Epithelial cell of esophagus (primary cell): ENCODE data around the gene CCSER1.
A peak's percentile ranks its signal among the peaks of the same experiment; 100 is the strongest.
"Not testable (repeated sequence)": the region's sequence is repeated elsewhere in the genome, so short reads cannot be mapped to it uniquely, and the experiment has no call there.

Experiments used
- DNase-seq: peaks from one replicate; pipeline ENCODE4 v3.0.0; 2010; ENCODE audit warnings: low read depth
- H3K4me3 ChIP-seq: 2 replicates; pipeline ENCODE4 v1.5.1; 2011; ENCODE audit warnings: mild to moderate bottlenecking, low read length, control low read depth
- CTCF ChIP-seq: IDR thresholded peaks from 2 replicates; pipeline ENCODE4 v1.5.1; 2011; ENCODE audit warnings: low read depth, mild to moderate bottlenecking, low read length, control low read depth, inconsistent platforms; ENCODE audit not compliant: insufficient read depth; ENCODE audit errors: missing control alignments

Gene CCSER1

GRCh38 chr4:91170768-91171167 is 1043.6 kb downstream of the CCSER1 start:
- DNase-seq = no peak

GRCh38 chr4:91171217-91171616 is 1044.0 kb downstream of the CCSER1 start:
- TF ChIP-seq CTCF = no peak
- peak; percentile 40 for DNase-seq
- no peak overlapping the region for H3K4me3 ChIP-seq

More at GRCh38 chr4:91170768-91171167, 1043.6 kb downstream of the CCSER1 start:
- TF ChIP-seq CTCF = no peak
- no peak overlapping the region for H3K4me3 ChIP-seq

GRCh38 chr4:91185061-91185460 is 1057.9 kb downstream of the CCSER1 start:
- H3K4me3 ChIP-seq, DNase-seq: not testable (repeated sequence)

- no peak overlapping the region for H3K4me3 ChIP-seq
Measured at GRCh38 chr4:91198951-91199350, 1071.8 kb downstream of the CCSER1 start.

GRCh38 chr4:91207535-91207934 is 1080.3 kb downstream of the CCSER1 start:
- no peak for TF ChIP-seq CTCF
- H3K4me3 ChIP-seq = no peak overlapping the region
- DNase-seq = no peak

More at GRCh38 chr4:91198951-91199350, 1071.8 kb downstream of the CCSER1 start:
- no peak for TF ChIP-seq CTCF
- no peak for DNase-seq

- TF ChIP-seq CTCF = no peak
Measured at GRCh38 chr4:91212211-91212610, 1085.0 kb downstream of the CCSER1 start.

GRCh38 chr4:91217831-91218403 is 1090.7 kb downstream of the CCSER1 start:
- not testable (repeated sequence) for H3K4me3 ChIP-seq, DNase-seq

More at GRCh38 chr4:91212211-91212610, 1085.0 kb downstream of the CCSER1 start:
- DNase-seq = no peak
- H3K4me3 ChIP-seq = no peak overlapping the region

- DNase-seq = no peak
- H3K4me3 ChIP-seq = no peak overlapping the region
- no peak for TF ChIP-seq CTCF
Measured at GRCh38 chr4:91220315-91220714, 1093.1 kb downstream of the CCSER1 start.
